Endothelial cell of umbilical vein (primary cell): Measurements from ENCODE around the gene DNASE1L1. TPM values are rescaled to one million over a fixed set of nuclear protein-coding genes. Genes with fewer than 3 reads are reported as not detected.

Source experiments
- BruUV-seq: library from RNA; stranded (reverse); fragments of 400-500 nt; replicated peaks from 2 replicates; lab custom pipeline; 2021; lab: Mats Ljungman, UMichigan
- CTCF ChIA-PET: fragments of 300-600, 350-600 bp; sonication (Branson Sonifier 250); formaldehyde crosslinking; loops from one replicate; lab custom pipeline; 2021; ENCODE audit warnings: antibody characterized with exemption, inconsistent platforms; lab: Charles Lee
- POLR2A ChIA-PET: fragments of 300-600, 350-600 bp; sonication (Branson Sonifier 250); formaldehyde crosslinking; loops from one replicate; lab custom pipeline; 2021; ENCODE audit warnings: antibody characterized with exemption, inconsistent platforms; lab: Charles Lee
- DNase-seq: peaks from one replicate; pipeline ENCODE4 v3.0.0-alpha.2; 2011; ENCODE audit warnings: low read depth, low spot score
- FAIRE-seq: peaks from 2 replicates; lab custom pipeline; 2011; peaks lifted over from hg19 to GRCh38; lab: Jason Lieb, UNC
- H2AFZ ChIP-seq: 2 replicates; pipeline ENCODE4 v1.6.0; 2012; ENCODE audit warnings: low read depth, low read length, control low read depth, inconsistent platforms
- H3K27ac ChIP-seq: 2 replicates; pipeline ENCODE4 v1.5.1; 2011; ENCODE audit warnings: low read depth, mild to moderate bottlenecking, control low read depth, low read length, moderate library complexity; ENCODE audit not compliant: insufficient read depth
- H3K27me3 ChIP-seq, 2 experiments: 2 replicates each; pipeline versions ENCODE4 v1.6.0 to v1.6.1; 2011; ENCODE audit warnings: low read length in 2 of 2, mixed read lengths in 1 of 2; ENCODE audit not compliant: control insufficient read depth in 2 of 2, insufficient read depth in 2 of 2
- H3K36me3 ChIP-seq, 2 experiments: 2 replicates in 1 of 2; 3 replicates in 1 of 2; pipeline ENCODE4 v1.5.1; 2011; ENCODE audit warnings: low read length in 2 of 2, mild to moderate bottlenecking in 1 of 2, moderate library complexity in 1 of 2; ENCODE audit not compliant: control insufficient read depth in 2 of 2, insufficient read depth in 2 of 2; ENCODE audit errors: extremely low read depth in 1 of 2
- H3K4me1 ChIP-seq: 3 replicates; pipeline ENCODE4 v1.5.1; 2011; ENCODE audit warnings: mild to moderate bottlenecking, low read length; ENCODE audit not compliant: control insufficient read depth, insufficient read depth; ENCODE audit errors: extremely low read depth
- H3K4me2 ChIP-seq: 2 replicates; pipeline ENCODE4 v1.6.1; 2011; ENCODE audit warnings: low read length, control low read depth, mixed read lengths; ENCODE audit not compliant: insufficient read depth
- H3K4me3 ChIP-seq, 3 experiments: fragments of 200-600 bp in 1 of 3; sonication (generic), shearing (Covaris generic) in 1 of 3; replicated peaks in 1 of 3; 2 replicates each; pipeline ENCODE4 v1.5.1; 2011 to 2016; ENCODE audit warnings: control low read depth in 3 of 3, low read length in 3 of 3, mild to moderate bottlenecking in 2 of 3, inconsistent platforms in 1 of 3, low read depth in 1 of 3, moderate library complexity in 1 of 3; ENCODE audit not compliant: insufficient read depth in 1 of 3
- H3K79me2 ChIP-seq: 2 replicates; pipeline ENCODE4 v1.6.0; 2012; ENCODE audit warnings: low read length, inconsistent platforms; ENCODE audit not compliant: control insufficient read depth, insufficient read depth
- H3K9ac ChIP-seq: replicated peaks from 2 replicates; pipeline ENCODE3; 2011; ENCODE audit warnings: low read length, control low read depth; ENCODE audit not compliant: insufficient read depth; ENCODE audit errors: extremely low read depth
- H3K9me1 ChIP-seq: replicated peaks from 3 replicates; pipeline ENCODE4 v1.6.0; 2011; ENCODE audit warnings: mild to moderate bottlenecking, low read length; ENCODE audit not compliant: control insufficient read depth, insufficient read depth; ENCODE audit errors: extremely low read depth
- H3K9me3 ChIP-seq: replicated peaks from 2 replicates; pipeline ENCODE4 v1.5.1; 2012; ENCODE audit warnings: low read length, inconsistent platforms; ENCODE audit not compliant: control insufficient read depth, insufficient read depth
- H4K20me1 ChIP-seq: replicated peaks from 2 replicates; pipeline ENCODE3; 2011; ENCODE audit warnings: mild to moderate bottlenecking, low read length; ENCODE audit not compliant: control insufficient read depth, insufficient read depth; ENCODE audit errors: extremely low read depth
- GATA2 ChIP-seq: IDR thresholded peaks from 2 replicates; pipeline ENCODE4 v1.7.0; 2011; ENCODE audit warnings: low read depth, mild to moderate bottlenecking, moderate library complexity, mixed read lengths, low read length; ENCODE audit not compliant: insufficient read length, insufficient read depth
- JUN ChIP-seq: IDR thresholded peaks from 2 replicates; pipeline ENCODE4 v1.6.1; 2011; ENCODE audit warnings: borderline replicate concordance, low read depth; ENCODE audit not compliant: insufficient read length, insufficient read depth
- MYC ChIP-seq: IDR thresholded peaks from one replicate; pipeline ENCODE4 v1.6.1; 2011; ENCODE audit warnings: mild to moderate bottlenecking, low read depth, low read length
- POLR2A ChIP-seq: IDR thresholded peaks from 2 replicates; pipeline ENCODE4 v1.6.1; 2012; ENCODE audit warnings: low read depth, mild to moderate bottlenecking, control low read depth, low read length
- POLR2AphosphoS5 ChIP-seq: IDR thresholded peaks from 2 replicates; pipeline ENCODE4 v1.6.1; 2012; ENCODE audit warnings: low read depth, mild to moderate bottlenecking, control low read depth, low read length, moderate library complexity; ENCODE audit not compliant: insufficient read depth
- dilution Hi-C: fragments of 300-500 bp; cut with MboI; formaldehyde crosslinking; loops from one replicate; pipeline ENCODE4 v1.15.0; 2019; ENCODE audit warnings: low sequenced_read_pairs; ENCODE audit not compliant: extremely low pct_ligation_motif_present
- intact Hi-C: fragments of 100-400 bp; cut with micrococcal nuclease; formaldehyde crosslinking; loops from one replicate; pipeline ENCODE4 v1.10.0; 2022
- polyA plus RNA-seq, 4 experiments: library from polyadenylated mRNA; depleted of rRNA in 3 of 4; stranded (reverse) in 3 of 4; unstranded in 1 of 4; fragments of >200 nt; gene quantifications; 2 replicates each; pipeline versions ENCODE4 v1.2.1 to v1.2.3, GENCODE V29; 2011 to 2012; ENCODE audit warnings: missing spikeins in 1 of 4
- total RNA-seq: library from RNA; stranded (reverse); gene quantifications from 2 replicates; pipeline ENCODE4 v1.2.3, GENCODE V29; 2021

DNASE1L1 gene
- total and polyA plus RNA-seq, 2 donors (not counting 3 experiments of a cell fraction or from before 2014, with no cell fraction given) = 61.5 to 84.9 TPM

GRCh38 chrX:154363706-154364439, 45.2 kb downstream of the DNASE1L1 start:
- no peak overlapping the region for H3K27ac ChIP-seq
- ChIA-PET CTCF (no interaction called here), POLR2A (interaction anchor here (1.2 kb wide), 1 partner anchor 17 kb away, joined by 3 read pairs; no protein-coding TSS in a partner anchor)
- H3K9me1 ChIP-seq = no peaks in the 10 kb centered on the region
- H3K27me3 ChIP-seq = no peaks in the 10 kb centered on the region
- FAIRE-seq = no peak
- peaks cover 13% of the 10 kb centered on the region for H3K4me1 ChIP-seq
- dilution Hi-C loops (no loop called here), intact Hi-C loops (no loop called here)
- H3K36me3 ChIP-seq = peaks cover 29 to 72% of the 10 kb centered on the region in 2 experiments
- no TSS peak for BruUV-seq
- H4K20me1 ChIP-seq = no peaks in the 10 kb centered on the region
- no peak overlapping the region for H3K4me3 ChIP-seq
- H3K79me2 ChIP-seq = peaks cover 94% of the 10 kb centered on the region
- no peak overlapping the region for H3K4me2 ChIP-seq
- TF ChIP-seq POLR2A (no peak), MYC (no peak), POLR2AphosphoS5 (no peak), GATA2 (no peak)
- no peak overlapping the region for H2AFZ ChIP-seq
- no peak overlapping the region for H3K9ac ChIP-seq
- no peaks in the 10 kb centered on the region for H3K9me3 ChIP-seq
- DNase-seq = no peak

DNA sequence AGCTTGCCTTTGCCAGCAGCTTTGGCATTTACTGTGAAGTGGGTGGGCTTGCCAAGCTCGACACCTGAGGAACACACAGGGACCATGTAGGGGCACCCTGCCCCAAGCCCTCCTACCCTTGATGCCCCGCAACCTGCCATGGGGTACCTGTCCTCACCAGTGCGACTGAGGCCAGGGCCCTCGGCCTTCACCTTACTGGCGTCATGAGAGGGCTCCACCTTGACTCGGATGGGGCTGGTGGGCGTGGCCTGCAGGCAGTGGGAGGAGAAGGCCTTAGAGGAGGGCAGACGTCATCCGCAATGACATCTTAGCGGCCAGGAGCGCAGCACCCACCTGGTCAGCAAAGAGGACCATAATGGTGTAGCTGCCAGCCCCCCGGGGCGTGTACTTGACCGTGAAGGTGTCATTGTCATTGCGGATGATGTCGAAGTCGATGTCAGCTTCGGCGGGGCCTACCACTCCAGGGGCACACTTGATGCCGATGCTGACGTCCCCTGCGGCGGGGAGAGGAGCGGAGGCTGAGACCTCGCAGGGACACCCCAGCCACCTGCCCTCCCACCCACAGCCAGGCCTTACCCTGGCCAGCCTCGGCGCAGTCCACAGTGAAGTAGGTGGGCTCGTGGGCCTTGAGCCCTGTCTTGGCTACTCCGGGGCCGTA, 46.8 kb downstream of the DNASE1L1 start:
- BruUV-seq = no TSS peak
- H3K4me2 ChIP-seq = no peak overlapping the region
- no peak for FAIRE-seq
- peaks cover 24 to 81% of the 10 kb centered on the region in 2 experiments for H3K36me3 ChIP-seq
- H2AFZ ChIP-seq = no peak overlapping the region
- H3K27ac ChIP-seq = no peak overlapping the region
- H3K9me3 ChIP-seq = no peaks in the 10 kb centered on the region
- H3K9ac ChIP-seq = no peak overlapping the region
- CTCF ChIA-PET = no interaction called here
- TF ChIP-seq JUN = no peak
- peaks cover 94% of the 10 kb centered on the region for H3K79me2 ChIP-seq
- no peak overlapping the region for H3K4me3 ChIP-seq
- no peaks in the 10 kb centered on the region for H4K20me1 ChIP-seq
- POLR2A ChIA-PET = no interaction called here
- H3K4me1 ChIP-seq = peaks cover 1% of the 10 kb centered on the region
- H3K27me3 ChIP-seq = no peaks in the 10 kb centered on the region
- intact Hi-C loops (no loop called here), dilution Hi-C loops (no loop called here)
- H3K9me1 ChIP-seq = no peaks in the 10 kb centered on the region
- DNase-seq = no peak
